ENCODE results near the gene OXSR1. TPM values are rescaled to one million over a fixed set of nuclear protein-coding genes. Genes with fewer than 3 reads are reported as not detected.
A peak's percentile ranks its signal among the peaks of the same experiment; 100 is the strongest.
"Not testable (repeated sequence)": the region's sequence is repeated elsewhere in the genome, so short reads cannot be mapped to it uniquely, and the experiment has no call there.

Gene OXSR1
- total and polyA plus RNA-seq, 5 donors: 12.9 to 39.1 (median 24.1) TPM

GRCh38 chr3:38129058-38129457 is 36.3 kb upstream of the OXSR1 start:
- intact Hi-C loops (cut with DNase I): no loop called here
- Histone ChIP-seq H3K27ac (ENCODE audit: low read length) (no peak overlapping the region), H3K9me3 (ENCODE audit: control insufficient read depth, low read length) (no peaks in the 10 kb centered on the region), H3K4me3 (ENCODE audit: low read length) (no peak overlapping the region), H3K27me3 (ENCODE audit: control insufficient read depth, insufficient read depth) (no peaks in the 10 kb centered on the region), H3K4me1 (ENCODE audit: control insufficient read depth, insufficient read depth, low read length) (peaks cover 6% of the 10 kb centered on the region)
- no peak for DNase-seq
- WGBS: 83% methylated on average over 5 of the region's 5 CpGs
- peak in 1 of 2 donors; percentile 20 for ATAC-seq

GRCh38 chr3:38130631-38131065 is 34.7 kb upstream of the OXSR1 start:
- DNase-seq: peak in 1 of 3 donors; percentile 54
- Histone ChIP-seq H3K4me3 (ENCODE audit: low read length) (no peak overlapping the region), H3K4me1 (ENCODE audit: control insufficient read depth, insufficient read depth, low read length) (peaks cover 6% of the 10 kb centered on the region), H3K9me3 (ENCODE audit: control insufficient read depth, low read length) (no peaks in the 10 kb centered on the region), H3K27ac (ENCODE audit: low read length) (peak overlapping the region; percentile 54), H3K27me3 (ENCODE audit: control insufficient read depth, insufficient read depth) (no peaks in the 10 kb centered on the region)
- 58% methylated on average over 3 of the region's 3 CpGs for WGBS
- ATAC-seq: peak in 1 of 2 donors; percentile 17
- intact Hi-C loops (cut with DNase I): no loop called here

- whole genome bisulfite sequencing: 70% methylated on average over 6 of the region's 6 CpGs
- H3K4me1 ChIP-seq (ENCODE audit: control insufficient read depth, insufficient read depth, low read length): peaks cover 7% of the 10 kb centered on the region
- intact Hi-C loops (cut with DNase I): no loop called here
- ATAC-seq: no peak
- H3K9me3 ChIP-seq (ENCODE audit: control insufficient read depth, low read length): no peaks in the 10 kb centered on the region
- no peak overlapping the region for H3K27ac ChIP-seq (ENCODE audit: low read length)
- H3K27me3 ChIP-seq (ENCODE audit: control insufficient read depth, insufficient read depth): no peaks in the 10 kb centered on the region
- H3K4me3 ChIP-seq (ENCODE audit: low read length): no peak overlapping the region
- DNase-seq: peak in 2 of 3 donors; percentile 54 to 70
Measured at GRCh38 chr3:38131621-38132369, 33.5 kb upstream of the OXSR1 start.

- Histone ChIP-seq H3K4me3 (ENCODE audit: low read length) (no peak overlapping the region), H3K27ac (ENCODE audit: low read length) (no peak overlapping the region), H3K9me3 (ENCODE audit: control insufficient read depth, low read length) (no peaks in the 10 kb centered on the region), H3K27me3 (ENCODE audit: control insufficient read depth, insufficient read depth) (no peaks in the 10 kb centered on the region), H3K4me1 (ENCODE audit: control insufficient read depth, insufficient read depth, low read length) (peaks cover 12% of the 10 kb centered on the region)
- no peak for ATAC-seq
- 95% methylated on average over 3 of the region's 3 CpGs for WGBS
- intact Hi-C loops (cut with DNase I): no loop called here
- DNase-seq: no peak
Measured at GRCh38 chr3:38133209-38133556, 32.2 kb upstream of the OXSR1 start.

DNA sequence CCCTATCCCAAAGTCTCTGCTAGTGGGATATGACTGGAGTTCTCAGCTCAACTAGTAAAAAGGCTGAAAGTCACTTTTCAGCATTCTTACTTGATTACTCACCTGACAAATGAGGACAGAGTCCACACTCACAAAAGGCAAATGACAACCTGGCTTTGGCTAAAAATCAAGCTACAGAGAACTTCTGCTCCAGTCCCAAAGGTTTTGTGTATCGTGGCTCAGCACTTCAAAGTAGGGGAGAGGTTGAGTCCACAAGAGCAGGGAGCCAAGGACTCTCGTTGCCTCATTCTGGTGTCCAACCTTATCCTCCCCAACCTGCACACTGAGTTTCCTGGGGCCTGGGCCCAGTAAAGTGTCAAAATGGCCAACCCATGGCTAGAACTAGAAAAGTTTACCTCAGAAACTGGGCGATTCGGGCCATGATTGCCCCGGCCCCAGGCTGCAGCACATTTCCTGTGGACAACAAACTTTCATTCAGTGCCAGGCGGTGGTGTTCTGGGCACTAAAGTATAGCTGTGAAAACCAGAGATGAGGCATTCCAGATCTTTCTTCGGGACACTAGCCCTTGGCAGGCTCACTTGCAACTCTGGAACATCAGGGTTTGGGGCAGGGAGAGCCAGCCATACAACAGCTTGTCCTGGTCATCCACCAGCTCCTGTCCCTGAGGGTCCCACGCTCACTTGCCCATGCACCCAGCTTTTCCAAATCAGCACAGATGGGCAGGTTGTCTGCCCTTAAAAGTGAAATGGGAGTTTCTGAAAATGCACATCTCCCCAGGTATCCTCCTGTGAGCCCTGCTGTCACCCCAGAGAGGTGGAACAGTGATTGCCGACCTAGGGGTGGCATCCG is 31.6 kb upstream of the OXSR1 start:
- 88% methylated on average over 10 of the region's 10 CpGs for WGBS
- ATAC-seq: no peak
- no peak for DNase-seq
- Histone ChIP-seq H3K27me3 (ENCODE audit: control insufficient read depth, insufficient read depth) (no peaks in the 10 kb centered on the region), H3K4me1 (ENCODE audit: control insufficient read depth, insufficient read depth, low read length) (peaks cover 12% of the 10 kb centered on the region), H3K27ac (ENCODE audit: low read length) (no peak overlapping the region), H3K4me3 (ENCODE audit: low read length) (no peak overlapping the region), H3K9me3 (ENCODE audit: control insufficient read depth, low read length) (no peaks in the 10 kb centered on the region)
- intact Hi-C loops (cut with DNase I): no loop called here

DNA sequence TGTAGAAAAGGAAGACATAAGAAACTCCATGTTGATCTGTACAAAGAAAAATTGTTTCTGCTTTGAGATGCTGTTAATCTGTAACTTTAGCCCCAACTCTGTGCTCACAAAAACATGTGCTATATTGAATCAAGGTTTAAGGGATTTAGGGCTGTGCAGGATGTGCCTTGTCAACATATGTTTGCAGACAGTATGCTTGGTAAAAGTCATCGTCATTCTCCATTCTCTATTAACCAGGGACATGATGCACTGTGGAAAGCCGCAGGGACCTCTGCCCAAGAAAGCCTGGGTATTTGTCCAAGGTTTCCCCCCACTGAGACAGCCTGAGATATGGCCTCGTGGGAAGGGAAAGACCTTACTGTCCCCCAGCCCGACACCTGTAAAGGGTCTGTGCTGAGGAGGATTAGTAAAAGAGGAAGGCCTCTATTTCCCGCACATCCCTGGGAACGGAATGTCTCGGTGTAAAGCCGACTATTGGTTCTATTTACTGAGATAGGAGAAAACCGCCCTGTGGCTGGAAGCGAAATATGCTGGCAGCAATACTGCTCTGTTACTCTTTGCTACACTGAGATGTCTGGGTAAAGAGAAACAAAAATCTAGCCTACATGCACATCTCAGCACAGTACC is 30.7 kb upstream of the OXSR1 start:
- H3K27ac ChIP-seq (ENCODE audit: low read length); H3K9me3 ChIP-seq (ENCODE audit: control insufficient read depth, low read length); ATAC-seq; H3K4me3 ChIP-seq (ENCODE audit: low read length); H3K27me3 ChIP-seq (ENCODE audit: control insufficient read depth, insufficient read depth); intact Hi-C loops (cut with DNase I); DNase-seq: not testable (repeated sequence)
- H3K4me1 ChIP-seq (ENCODE audit: control insufficient read depth, insufficient read depth, low read length): peaks cover 15% of the 10 kb centered on the region
- 90% methylated on average over 10 of the region's 10 CpGs for WGBS

GRCh38 chr3:38135621-38136277 is 29.6 kb upstream of the OXSR1 start:
- H3K9me3 ChIP-seq (ENCODE audit: control insufficient read depth, low read length); H3K27ac ChIP-seq (ENCODE audit: low read length); H3K27me3 ChIP-seq (ENCODE audit: control insufficient read depth, insufficient read depth); DNase-seq; intact Hi-C loops (cut with DNase I); ATAC-seq: not testable (repeated sequence)
- H3K4me3 ChIP-seq (ENCODE audit: low read length): peak overlapping the region; percentile 79
- peaks cover 14% of the 10 kb centered on the region for H3K4me1 ChIP-seq (ENCODE audit: control insufficient read depth, insufficient read depth, low read length)
- 61% methylated on average over 10 of the region's 10 CpGs for WGBS

DNA sequence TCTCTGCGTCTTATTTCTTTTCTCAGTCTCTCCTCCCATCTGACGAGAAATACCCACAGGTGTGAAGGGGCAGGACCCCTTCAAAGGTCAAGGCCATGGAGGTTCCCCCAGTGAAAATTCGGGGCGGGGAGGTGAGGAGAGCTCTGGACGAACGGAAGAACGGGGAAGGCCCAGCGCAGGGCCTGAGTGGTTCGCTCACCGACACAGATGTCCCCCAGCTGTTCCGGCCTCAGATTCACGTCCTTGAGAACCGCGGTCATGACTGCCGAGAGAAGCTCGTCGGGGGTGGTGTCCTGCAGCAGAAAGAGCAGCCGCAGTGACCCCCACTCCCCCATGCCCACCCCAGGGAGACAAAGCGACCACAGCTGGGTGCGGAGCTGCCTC is 29.0 kb upstream of the OXSR1 start:
- peak overlapping the region; percentile 56 for H3K27ac ChIP-seq (ENCODE audit: low read length)
- no peak for ATAC-seq
- intact Hi-C loops (cut with DNase I): no loop called here
- no peak for DNase-seq
- peak overlapping the region; percentile 79 for H3K4me3 ChIP-seq (ENCODE audit: low read length)
- H3K4me1 ChIP-seq (ENCODE audit: control insufficient read depth, insufficient read depth, low read length): peaks cover 10% of the 10 kb centered on the region
- WGBS: under 1% methylated on average over 20 of the region's 20 CpGs
- H3K9me3 ChIP-seq (ENCODE audit: control insufficient read depth, low read length): no peaks in the 10 kb centered on the region
- no peaks in the 10 kb centered on the region for H3K27me3 ChIP-seq (ENCODE audit: control insufficient read depth, insufficient read depth)

GRCh38 chr3:38136777-38137614 is 28.3 kb upstream of the OXSR1 start, which contains the start of gene ACAA1:
TSS of gene ACAA1 (minus strand) at chr3:38137127. CDS start at chr3:38137035, 92 bp downstream.
- H3K9me3 ChIP-seq (ENCODE audit: control insufficient read depth, low read length): no peaks in the 10 kb centered on the region

More at GRCh38 chr3:38136777-38137614, 28.3 kb upstream of the OXSR1 start, which contains the start of gene ACAA1:
- peak; percentile 100 for DNase-seq
- intact Hi-C loops (cut with DNase I): no loop called here
- under 1% methylated on average over 66 of the region's 66 CpGs for WGBS
- H3K27ac ChIP-seq (ENCODE audit: low read length): peak within 1 kb of the TSS; percentile 97
- peak; percentile 98 for ATAC-seq
- peaks cover 10% of the 10 kb centered on the region for H3K4me1 ChIP-seq (ENCODE audit: control insufficient read depth, insufficient read depth, low read length)
- H3K4me3 ChIP-seq (ENCODE audit: low read length): peak within 1 kb of the TSS; percentile 79
- H3K27me3 ChIP-seq (ENCODE audit: control insufficient read depth, insufficient read depth): no peaks in the 10 kb centered on the region
